ENCODE measurements around the gene ESPN.
A peak's percentile ranks its signal among the peaks of the same experiment; 100 is the strongest.
"Not testable (repeated sequence)": the region's sequence is repeated elsewhere in the genome, so short reads cannot be mapped to it uniquely, and the experiment has no call there.

Gene ESPN

DNA sequence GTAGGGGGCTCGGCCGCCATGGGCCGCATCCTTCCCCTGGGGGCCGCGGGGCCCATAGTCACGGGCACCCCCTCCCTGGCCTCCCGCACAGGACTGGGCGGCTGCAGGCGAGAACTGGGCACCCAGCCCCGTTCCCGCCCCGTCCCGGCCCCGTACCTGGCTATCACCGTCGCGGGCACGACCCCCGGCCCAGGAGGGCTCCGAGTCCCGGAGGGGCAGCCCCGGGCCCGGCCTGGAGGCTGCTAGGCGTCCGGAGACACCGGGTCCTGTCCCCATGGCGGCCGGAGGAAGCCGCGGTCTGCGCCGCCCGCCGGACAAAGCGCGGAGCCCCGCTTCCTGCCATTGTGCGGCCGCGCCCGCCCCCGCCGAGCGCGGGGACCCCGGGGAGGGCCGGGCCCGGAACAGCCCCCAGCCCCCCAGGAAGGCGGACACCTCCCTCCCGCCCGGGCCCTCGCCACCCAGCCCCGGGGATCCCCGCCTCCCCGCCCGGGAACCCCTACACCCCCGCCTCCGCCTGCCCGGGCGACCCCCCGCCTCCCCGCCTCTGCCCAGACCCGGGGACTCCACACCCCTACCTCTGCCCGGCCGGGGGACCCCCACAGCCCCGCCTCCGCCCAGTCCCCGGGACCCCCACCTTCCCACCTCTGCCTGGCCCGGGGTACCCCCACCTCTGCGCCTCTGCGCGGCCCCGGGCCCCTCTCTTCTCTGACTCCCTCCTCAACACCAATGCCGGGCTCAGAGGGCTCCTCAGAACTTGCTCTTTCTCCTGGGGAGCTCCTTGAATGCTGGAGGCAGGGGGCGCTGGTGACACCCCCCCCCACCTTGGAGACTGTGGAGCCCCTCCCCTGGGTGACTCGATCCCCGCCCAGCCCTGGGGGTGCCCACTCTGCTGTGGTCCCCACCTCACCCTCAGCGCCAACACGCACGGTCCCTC, 60.9 kb downstream of the ESPN start:
- no peak for DNase-seq
- intact Hi-C loops (cut with DNase I): loop anchor here (10.0 kb wide), 1 partner anchor 159 kb away; no protein-coding TSS in a partner anchor

DNA sequence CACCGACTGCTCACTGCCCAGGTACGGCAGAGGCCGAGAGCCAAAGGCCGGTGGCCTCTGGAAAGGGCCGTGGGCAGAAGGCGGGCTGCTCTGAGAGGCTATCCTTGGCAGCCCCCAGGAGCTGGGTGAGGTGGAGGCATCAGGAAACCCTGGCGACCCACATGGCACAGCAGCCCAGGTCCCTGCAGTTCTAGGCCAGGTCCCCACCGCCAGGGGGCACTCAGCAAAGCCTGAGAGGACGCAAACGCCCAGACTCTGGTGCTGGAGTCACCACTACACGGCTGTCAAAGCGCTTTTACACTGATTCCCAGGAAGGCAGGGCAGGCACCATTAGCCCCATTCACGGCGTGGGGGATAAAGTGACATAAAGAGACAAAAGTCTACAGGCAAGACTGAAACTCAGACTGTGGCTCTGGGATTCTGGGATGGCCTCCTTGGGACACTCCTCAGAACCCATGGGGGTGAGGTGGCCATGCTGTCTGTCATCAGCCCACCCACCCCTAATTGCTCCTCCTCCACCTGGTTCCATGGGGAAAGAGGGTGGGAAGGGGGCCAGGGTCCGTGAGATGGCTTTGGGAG, 61.9 kb downstream of the ESPN start:
- intact Hi-C loops (cut with DNase I): loop anchor here (10.0 kb wide), 1 partner anchor 158 kb away; no protein-coding TSS in a partner anchor
- peak; percentile 70 to 91 (median 83) for DNase-seq

DNA sequence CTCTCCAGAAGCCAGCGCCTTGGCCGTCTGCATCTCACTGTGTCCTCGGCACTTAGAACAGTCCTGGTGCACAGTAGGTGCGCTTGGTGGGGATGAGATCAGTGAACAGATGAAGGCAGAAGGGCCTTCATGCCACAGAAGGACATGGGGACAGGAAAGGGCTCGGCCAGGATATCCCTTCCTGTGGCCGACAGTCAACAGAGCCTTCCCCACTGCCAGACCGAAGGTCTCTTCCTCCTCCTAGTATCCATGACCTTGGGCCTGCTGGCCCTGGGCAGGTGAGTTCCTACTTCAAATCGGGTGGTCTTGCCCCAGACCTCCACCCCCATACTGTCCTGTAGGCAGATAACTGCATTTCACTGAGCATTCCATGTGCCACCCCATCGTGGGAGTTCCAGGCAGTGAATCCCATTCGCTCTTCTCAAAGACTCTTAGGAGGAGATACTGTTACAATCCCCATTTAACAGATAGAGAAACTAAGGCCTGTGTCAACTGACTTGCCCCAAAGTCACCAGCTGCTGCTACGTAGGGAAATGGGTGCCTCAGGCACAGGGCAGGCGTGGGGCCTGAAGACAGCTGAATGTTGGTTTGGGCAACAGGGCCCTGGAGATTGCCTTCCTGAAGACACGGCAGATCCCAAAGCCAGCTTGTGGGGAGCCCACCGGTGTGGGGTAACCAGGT, 63.4 kb downstream of the ESPN start:
- no peak for DNase-seq

DNA sequence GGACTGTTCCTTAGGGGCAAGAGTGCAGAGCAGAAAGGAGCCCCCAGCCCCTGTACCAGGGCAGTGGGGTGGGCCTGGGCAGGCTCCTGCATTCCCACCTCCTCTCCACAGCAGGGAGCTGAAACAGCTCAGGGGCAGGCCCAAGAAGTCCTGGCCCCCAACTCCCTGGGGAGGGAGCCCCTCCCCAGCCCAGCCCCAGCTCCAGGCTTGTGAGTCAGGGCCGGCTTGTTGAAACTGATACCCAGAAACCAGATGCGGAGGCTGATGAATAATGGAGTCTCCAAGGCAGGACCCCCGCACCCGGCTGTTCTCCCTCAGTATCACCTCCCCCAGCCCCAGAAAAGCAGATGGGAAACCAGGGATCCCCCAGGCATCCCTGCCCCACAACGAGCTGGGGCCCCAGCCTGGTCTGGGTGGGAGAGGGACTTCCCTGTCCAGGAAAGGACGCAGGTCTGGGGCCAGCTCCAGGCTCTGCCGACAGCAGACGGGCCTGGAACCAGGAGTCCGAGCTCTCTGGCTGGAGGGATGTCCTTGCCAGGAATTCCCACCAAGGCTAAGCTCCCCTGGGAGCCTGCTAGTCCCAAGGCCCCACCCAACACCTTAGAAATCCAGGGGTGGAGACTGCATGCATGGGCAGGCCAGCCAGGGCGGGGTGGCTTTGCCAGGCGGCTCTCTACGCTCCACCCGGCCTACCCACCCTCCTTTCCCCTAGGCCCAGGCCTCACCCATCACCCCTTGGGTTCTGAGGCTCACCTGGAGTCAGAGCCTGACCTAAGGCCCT, 64.2 kb downstream of the ESPN start:
- intact Hi-C loops (cut with DNase I): loop anchor here (10.0 kb wide), 1 partner anchor 156 kb away; no protein-coding TSS in a partner anchor
- no peak for DNase-seq

More for the DNA sequence above, 63.4 kb downstream of the ESPN start:
- intact Hi-C loops (cut with DNase I): loop anchor here (10.0 kb wide), 1 partner anchor 157 kb away; no protein-coding TSS in a partner anchor

DNA sequence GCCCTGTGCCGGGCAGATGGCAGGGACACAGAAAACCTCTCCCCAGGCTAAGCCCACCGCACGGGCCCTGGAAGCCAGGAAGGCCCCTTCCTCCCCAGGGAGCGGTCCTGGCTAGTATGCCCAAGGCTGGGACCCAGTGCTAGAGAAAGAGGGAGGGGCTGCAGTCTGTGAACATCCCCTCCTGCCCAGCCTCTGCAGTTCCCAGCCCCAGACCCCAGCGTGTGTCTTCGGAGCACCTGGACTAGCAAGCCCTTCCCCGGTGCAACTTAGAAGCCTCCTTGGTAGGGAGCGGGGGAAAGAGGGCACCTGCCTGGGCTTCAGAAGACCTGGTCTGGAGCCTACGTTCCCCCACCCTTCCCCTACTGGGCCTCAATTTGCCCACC, 64.8 kb downstream of the ESPN start:
- intact Hi-C loops (cut with DNase I): loop anchor here (10.0 kb wide), 1 partner anchor 155 kb away; no protein-coding TSS in a partner anchor
- DNase-seq: no peak

GRCh38 chr1:6489799-6490180, 65.2 kb downstream of the ESPN start:
- DNase-seq: peak; percentile 40 to 85 (median 70)
- intact Hi-C loops (cut with DNase I): loop anchor here (10.0 kb wide), 1 partner anchor 155 kb away; no protein-coding TSS in a partner anchor

DNA sequence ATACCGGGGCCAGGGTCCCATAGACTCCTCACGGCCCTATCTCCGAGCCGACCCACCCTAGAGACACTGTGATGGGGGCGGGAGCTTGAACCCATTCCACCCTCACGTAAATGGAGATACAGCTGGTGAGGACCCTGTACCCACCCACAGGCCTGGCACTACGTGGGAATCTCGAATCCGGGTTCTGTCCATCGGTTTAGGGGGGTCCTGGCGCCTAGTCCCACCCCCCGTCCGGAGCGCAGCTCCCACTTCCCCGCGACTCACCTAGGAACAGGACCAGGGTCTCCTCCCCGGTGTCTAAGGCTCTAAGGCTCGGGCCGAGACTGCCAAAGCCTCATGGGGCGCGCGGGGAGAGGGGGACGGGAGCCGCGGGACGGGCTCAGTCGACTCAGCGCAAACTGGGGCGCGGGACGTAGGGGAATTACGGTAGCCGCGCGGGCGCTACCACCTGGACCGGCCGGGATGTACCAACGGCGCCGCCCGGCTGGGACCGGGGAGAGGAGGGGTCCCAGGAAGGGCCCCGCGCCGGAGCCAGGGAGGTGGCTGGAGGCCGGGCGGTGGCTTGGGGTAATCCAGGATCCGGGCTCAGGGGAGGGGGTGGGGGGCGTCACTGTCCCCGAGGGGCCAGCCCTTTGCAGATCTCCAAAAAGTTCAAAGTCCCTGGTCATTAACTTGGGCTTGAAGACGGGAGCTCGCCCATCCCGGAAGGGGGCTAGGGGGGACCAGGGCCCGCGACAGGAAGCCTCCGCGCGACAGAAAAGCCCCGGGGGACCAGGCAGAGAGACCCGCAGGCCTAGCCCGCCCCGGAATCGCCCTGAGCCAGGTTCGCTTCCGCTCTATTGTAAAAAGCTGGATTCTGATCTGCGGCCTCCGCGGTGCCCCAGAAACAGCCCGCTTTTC, 65.9 kb downstream of the ESPN start:
- peak in 39 of 42 donors; percentile 29 to 79 (median 53) for DNase-seq
- intact Hi-C loops (cut with DNase I): no loop called here

- intact Hi-C loops (cut with DNase I): no loop called here
- no peak for DNase-seq
Observed at GRCh38 chr1:6491081-6491449, 66.5 kb downstream of the ESPN start.

DNA sequence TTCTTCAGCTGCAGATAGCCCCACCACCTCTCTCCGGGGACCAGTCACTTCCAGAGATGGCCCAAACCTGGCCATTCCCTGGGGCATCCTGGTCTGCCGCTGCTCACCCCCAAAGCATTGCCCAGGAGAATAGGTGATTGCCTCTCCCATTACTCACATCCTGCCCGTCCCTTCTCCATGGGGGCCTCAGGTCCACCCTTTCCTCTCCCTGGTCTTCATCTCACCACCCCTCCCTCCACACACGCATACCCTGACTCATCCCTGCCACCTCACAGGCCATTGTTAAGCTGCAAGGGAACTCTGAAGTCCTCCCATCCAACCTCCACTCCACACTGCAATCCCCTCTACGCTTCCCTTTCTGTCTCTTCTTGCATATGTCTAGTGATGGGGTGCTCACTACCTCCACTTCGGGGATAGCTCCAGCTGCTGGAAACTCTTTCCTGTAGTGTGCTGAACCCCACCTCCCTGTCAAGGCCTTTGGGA, 66.9 kb downstream of the ESPN start, which contains the start of gene PLEKHG5:
Gene PLEKHG5, minus strand, starts transcription at position 188 of the 483 bp plus-strand sequence. CDS start 14,096 bp downstream, outside the sequence.
- intact Hi-C loops (cut with DNase I): no loop called here
- no peak for DNase-seq

DNA sequence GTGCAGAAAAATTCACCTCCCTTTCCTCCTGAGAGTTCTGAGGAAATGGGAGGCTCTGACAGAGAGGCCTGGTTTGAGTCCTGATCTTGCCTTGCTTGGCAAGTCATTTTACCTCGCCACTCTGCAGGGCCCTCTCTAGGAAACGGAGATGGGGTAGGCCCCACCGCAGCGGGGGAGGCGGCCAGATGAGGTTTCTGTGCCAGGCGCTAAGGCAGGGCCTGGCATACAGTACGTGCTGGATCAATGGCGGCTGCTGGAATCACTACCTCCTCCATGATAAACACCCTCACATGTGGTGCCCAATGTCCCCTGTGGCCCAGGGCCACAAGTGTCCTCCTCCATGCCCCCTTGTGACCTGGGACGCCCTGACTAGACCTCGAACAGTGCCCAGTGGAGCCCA, 67.4 kb downstream of the ESPN start:
- no peak for DNase-seq
- intact Hi-C loops (cut with DNase I): no loop called here

DNA sequence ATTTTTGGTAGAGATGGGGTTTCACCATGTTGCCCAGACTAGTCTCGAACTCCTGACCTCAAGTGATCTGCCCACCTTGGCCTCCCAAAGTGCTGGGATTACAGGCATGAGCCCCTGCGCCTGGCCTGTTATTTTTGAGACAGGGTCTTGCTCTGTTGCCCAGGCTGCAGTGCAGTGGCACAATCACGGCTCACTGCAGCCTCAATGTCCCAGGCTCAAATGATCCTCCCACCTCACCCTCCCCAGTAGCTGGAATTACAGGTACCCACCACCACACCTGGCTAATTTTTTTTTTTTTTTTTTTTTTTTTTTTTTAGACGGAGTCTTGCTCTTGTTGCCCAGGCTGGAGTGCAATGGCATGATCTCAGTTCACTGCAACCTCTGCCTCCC, 69.3 kb downstream of the ESPN start:
- DNase-seq; intact Hi-C loops (cut with DNase I): not testable (repeated sequence)

- DNase-seq: no peak
- intact Hi-C loops (cut with DNase I): no loop called here
Observed at GRCh38 chr1:6494627-6495026, 70.1 kb downstream of the ESPN start.

- peak in 41 of 42 donors; percentile 37 to 91 (median 67) for DNase-seq
- intact Hi-C loops (cut with DNase I): no loop called here
Observed at GRCh38 chr1:6495041-6495441, 70.5 kb downstream of the ESPN start.

DNA sequence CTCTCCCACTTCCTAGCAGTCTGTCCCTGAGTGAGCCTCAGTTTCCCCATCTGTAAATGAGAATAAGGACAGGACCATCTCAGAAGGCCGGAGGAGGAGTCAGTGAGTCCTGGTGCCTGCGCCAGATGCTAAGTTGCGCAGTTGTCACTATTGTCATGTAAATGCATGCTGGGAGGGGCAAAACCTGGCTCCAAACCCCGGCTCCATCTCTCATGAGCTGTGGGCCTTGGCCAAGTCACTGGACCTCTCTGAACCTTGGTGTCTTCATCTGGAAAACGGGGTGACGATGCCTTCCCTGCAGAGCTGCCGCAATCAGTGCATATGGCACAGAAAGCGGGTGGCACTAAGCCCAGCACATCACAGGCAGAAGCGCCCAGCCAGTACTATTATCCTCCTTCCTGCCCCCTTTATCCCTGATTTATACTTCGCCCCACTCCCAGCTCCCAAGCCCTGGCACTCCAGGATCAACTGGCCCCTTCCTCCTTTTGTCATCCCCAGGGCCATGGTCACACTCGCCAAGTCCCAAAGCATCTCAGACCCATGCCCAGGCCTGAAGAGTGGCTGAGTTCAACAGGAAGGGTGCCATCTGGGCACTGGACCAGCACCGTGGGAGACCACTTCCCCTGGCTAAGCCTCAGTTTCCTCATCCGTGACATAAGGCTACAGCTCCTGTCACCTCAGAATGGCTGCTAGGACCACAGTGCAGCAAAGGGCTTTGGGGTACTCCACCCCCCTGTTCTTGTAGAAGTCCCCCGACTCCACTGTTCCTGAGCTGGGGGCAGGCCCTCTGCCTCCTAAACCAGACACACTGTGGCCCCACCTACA, 71.2 kb downstream of the ESPN start:
- DNase-seq: peak in 1 of 42 donors; percentile 31
- intact Hi-C loops (cut with DNase I): no loop called here

DNA sequence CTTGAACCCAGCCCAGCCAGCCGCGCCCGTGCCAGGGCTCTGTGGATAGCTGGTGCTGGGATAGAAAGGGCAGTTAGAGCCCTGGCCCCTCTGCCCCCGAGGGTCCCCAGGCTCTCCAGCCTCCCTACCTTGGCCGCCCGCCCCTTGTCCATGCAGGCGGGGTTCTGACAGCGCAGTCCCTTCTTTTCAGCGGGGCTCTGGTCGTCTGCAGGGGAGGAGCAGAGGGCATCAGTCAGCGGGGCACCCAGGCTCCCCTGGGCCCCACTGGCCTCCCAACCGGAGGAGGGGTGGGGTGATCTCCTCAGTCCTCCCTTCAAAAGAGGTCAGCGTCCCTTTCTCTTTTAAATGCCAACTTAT, 71.8 kb downstream of the ESPN start:
- DNase-seq: no peak
- intact Hi-C loops (cut with DNase I): no loop called here

- intact Hi-C loops (cut with DNase I): no loop called here
Observed at GRCh38 chr1:6496890-6497214, 72.3 kb downstream of the ESPN start.

More at GRCh38 chr1:6496890-6497214, 72.3 kb downstream of the ESPN start:
- no peak for DNase-seq

Data from head of caudate nucleus (tissue), 42 donors.